ENCODE data around the gene GPC6.

DNA sequence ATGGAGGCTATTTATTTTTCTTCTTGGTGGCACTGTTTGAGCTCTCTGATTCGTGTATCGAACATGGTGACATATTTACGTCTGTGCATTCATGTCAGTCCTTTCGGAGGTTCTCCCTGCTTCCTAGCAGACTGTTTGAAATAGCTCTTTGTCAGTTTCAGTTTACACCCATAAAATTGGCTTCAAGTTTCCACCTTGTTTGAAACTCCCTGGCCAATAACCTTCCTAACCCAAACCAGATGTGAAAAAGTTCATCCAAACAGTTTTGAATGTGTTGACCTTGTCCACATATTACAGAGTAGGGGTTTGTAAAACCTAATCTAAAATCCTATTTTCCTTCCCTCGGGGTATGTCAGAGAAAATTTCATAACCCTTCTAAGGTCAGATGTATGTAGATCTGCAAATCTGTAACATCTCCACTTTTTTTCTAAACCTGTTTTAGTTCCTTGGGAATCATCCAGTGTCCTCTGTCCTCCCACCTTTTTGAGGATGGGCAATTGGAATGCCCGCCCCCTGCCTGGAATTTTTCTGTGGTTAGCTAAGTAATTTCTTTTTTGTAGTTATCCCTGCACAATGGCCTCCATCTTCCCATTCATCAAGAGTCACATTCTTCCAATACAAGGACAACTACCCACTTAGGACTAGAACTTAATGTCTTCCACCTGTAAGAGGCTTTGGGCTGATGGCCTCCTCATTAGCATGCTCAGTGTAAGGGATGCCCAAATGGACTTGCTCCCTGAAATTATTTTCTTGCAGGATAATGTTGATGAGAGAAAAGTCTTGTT, 499.8 kb downstream of the GPC6 start:
- TF ChIP-seq, protein P1, sequence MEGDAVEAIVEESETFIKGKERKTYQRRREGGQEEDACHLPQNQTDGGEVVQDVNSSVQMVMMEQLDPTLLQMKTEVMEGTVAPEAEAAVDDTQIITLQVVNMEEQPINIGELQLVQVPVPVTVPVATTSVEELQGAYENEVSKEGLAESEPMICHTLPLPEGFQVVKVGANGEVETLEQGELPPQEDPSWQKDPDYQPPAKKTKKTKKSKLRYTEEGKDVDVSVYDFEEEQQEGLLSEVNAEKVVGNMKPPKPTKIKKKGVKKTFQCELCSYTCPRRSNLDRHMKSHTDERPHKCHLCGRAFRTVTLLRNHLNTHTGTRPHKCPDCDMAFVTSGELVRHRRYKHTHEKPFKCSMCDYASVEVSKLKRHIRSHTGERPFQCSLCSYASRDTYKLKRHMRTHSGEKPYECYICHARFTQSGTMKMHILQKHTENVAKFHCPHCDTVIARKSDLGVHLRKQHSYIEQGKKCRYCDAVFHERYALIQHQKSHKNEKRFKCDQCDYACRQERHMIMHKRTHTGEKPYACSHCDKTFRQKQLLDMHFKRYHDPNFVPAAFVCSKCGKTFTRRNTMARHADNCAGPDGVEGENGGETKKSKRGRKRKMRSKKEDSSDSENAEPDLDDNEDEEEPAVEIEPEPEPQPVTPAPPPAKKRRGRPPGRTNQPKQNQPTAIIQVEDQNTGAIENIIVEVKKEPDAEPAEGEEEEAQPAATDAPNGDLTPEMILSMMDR (conservative IDR thresholded peaks at IDR 0.05; ENCODE audit: low read length): no peak
- no peak for TF ChIP-seq EZH2phosphoT487 (IDR thresholded peaks at IDR 0.05; ENCODE audit: borderline replicate concordance, low read depth, low read length)

Measured in OCI-LY7 (cell line).